ENCODE results near the gene LIME1.

- TF ChIP-seq CTCF (IDR thresholded peaks at IDR 0.05) (no peak), POLR2A (IDR thresholded peaks at IDR 0.05) (no peak)
Measured at GRCh38 chr20:63690898-63691710, 45.4 kb upstream of the LIME1 start.
